DOHH2 (cell line): ENCODE results near the gene PRKCE.

Source experiments
- H3F3A ChIP-seq: fragments of 200-600 bp; sonication (generic), shearing (Covaris generic); 2 replicates; pipeline ENCODE4 v1.6.0; 2016; ENCODE audit warnings: antibody characterized with exemption, mild to moderate bottlenecking; ENCODE audit not compliant: control insufficient read depth, insufficient read depth
- H3K27ac ChIP-seq: fragments of 200-600 bp; sonication (generic); 2 replicates; pipeline ENCODE4 v1.5.1; 2014; ENCODE audit warnings: low read depth, mild to moderate bottlenecking, low read length, moderate library complexity
- H3K27me3 ChIP-seq: fragments of 200-600 bp; sonication (generic); 2 replicates; pipeline ENCODE4 v1.6.1; 2014; ENCODE audit warnings: mild to moderate bottlenecking, low read length, mixed read lengths; ENCODE audit not compliant: control insufficient read depth
- H3K36me3 ChIP-seq: fragments of 200-600 bp; sonication (generic); 2 replicates; pipeline ENCODE4 v1.6.1; 2014; ENCODE audit warnings: mild to moderate bottlenecking, low read length, moderate library complexity, mixed read lengths; ENCODE audit not compliant: control insufficient read depth
- H3K4me1 ChIP-seq: fragments of 200-600 bp; sonication (generic); 2 replicates; pipeline ENCODE4 v1.6.1; 2014; ENCODE audit warnings: mild to moderate bottlenecking, low read length, mixed read lengths; ENCODE audit not compliant: control insufficient read depth
- H3K4me2 ChIP-seq: fragments of 200-600 bp; sonication (generic); 2 replicates; pipeline ENCODE4 v1.6.0; 2014; ENCODE audit warnings: mild to moderate bottlenecking, low read length, moderate library complexity
- H3K4me3 ChIP-seq: fragments of 200-600 bp; sonication (generic); 2 replicates; pipeline ENCODE4 v1.5.1; 2014; ENCODE audit warnings: mild to moderate bottlenecking, low read length, mixed read lengths
- H3K79me2 ChIP-seq: fragments of 200-600 bp; sonication (generic); 2 replicates; pipeline ENCODE4 v1.6.1; 2014; ENCODE audit warnings: mild to moderate bottlenecking, low read length, mixed read lengths; ENCODE audit not compliant: control insufficient read depth
- H3K9me2 ChIP-seq: fragments of 200-600 bp; sonication (generic); replicated peaks from 2 replicates; pipeline ENCODE4 v1.6.1; 2014; ENCODE audit warnings: mild to moderate bottlenecking, low read length, mixed read lengths; ENCODE audit not compliant: control insufficient read depth
- H3K9me3 ChIP-seq: fragments of 200-600 bp; sonication (generic); 2 replicates; pipeline ENCODE4 v1.6.1; 2014; ENCODE audit warnings: antibody characterized with exemption, low read length, mixed read lengths; ENCODE audit not compliant: control insufficient read depth, insufficient read depth
- H4K20me1 ChIP-seq: fragments of 200-600 bp; sonication (generic); 2 replicates; pipeline ENCODE4 v1.6.0; 2014; ENCODE audit warnings: low read depth, mild to moderate bottlenecking, antibody characterized with exemption, low read length, moderate library complexity; ENCODE audit not compliant: control insufficient read depth, insufficient read depth
- EZH2phosphoT487 ChIP-seq: fragments of 200-600 bp; sonication (generic); IDR thresholded peaks from 2 replicates; pipeline ENCODE4 v1.6.1; 2017; ENCODE audit warnings: borderline replicate concordance, mild to moderate bottlenecking, antibody characterized with exemption, low read length, moderate library complexity, mixed read lengths
- TF ChIP-seq, protein P1 (sequence below): fragments of 200-600 bp; sonication (generic); IDR thresholded peaks from one replicate; pipeline ENCODE4 v1.5.1; 2014; ENCODE audit warnings: antibody characterized with exemption, mild to moderate bottlenecking, low read depth, low read length; ENCODE audit not compliant: poor library complexity, severe bottlenecking

PRKCE gene

DNA sequence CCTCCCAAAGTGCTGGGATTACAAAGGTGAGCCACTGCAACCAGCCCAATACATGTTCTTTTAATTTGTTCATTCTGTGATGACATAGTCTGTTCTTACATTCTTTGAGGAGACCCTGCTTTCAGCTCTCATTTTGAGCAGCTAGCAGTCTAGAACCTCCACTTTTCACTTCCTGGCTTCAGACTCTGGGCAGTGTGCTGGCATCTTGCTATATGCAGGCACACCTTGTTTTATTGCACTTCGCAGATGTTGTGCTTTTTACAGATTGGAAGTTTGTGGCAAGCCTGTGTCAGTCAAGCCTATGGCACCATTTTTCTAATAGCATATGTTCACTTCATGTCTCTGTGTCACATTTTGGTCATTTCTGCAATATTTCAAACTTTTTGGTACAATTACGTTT, 72.4 kb downstream of the PRKCE start:
- no peaks in the 10 kb centered on the region for H3K9me2 ChIP-seq
- H3K9me3 ChIP-seq: no peaks in the 10 kb centered on the region
- H3K36me3 ChIP-seq: no peaks in the 10 kb centered on the region
- H3K4me3 ChIP-seq: no peak overlapping the region
- no peaks in the 10 kb centered on the region for H3K27me3 ChIP-seq
- TF ChIP-seq, protein P1, sequence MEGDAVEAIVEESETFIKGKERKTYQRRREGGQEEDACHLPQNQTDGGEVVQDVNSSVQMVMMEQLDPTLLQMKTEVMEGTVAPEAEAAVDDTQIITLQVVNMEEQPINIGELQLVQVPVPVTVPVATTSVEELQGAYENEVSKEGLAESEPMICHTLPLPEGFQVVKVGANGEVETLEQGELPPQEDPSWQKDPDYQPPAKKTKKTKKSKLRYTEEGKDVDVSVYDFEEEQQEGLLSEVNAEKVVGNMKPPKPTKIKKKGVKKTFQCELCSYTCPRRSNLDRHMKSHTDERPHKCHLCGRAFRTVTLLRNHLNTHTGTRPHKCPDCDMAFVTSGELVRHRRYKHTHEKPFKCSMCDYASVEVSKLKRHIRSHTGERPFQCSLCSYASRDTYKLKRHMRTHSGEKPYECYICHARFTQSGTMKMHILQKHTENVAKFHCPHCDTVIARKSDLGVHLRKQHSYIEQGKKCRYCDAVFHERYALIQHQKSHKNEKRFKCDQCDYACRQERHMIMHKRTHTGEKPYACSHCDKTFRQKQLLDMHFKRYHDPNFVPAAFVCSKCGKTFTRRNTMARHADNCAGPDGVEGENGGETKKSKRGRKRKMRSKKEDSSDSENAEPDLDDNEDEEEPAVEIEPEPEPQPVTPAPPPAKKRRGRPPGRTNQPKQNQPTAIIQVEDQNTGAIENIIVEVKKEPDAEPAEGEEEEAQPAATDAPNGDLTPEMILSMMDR: no peak
- no peak for TF ChIP-seq EZH2phosphoT487
- H3K4me2 ChIP-seq: no peak overlapping the region
- peaks cover 1% of the 10 kb centered on the region for H3F3A ChIP-seq
- H4K20me1 ChIP-seq: no peaks in the 10 kb centered on the region
- peaks cover 67% of the 10 kb centered on the region for H3K4me1 ChIP-seq
- no peaks in the 10 kb centered on the region for H3K79me2 ChIP-seq
- H3K27ac ChIP-seq: no peak overlapping the region

- Histone ChIP-seq H3K4me3 (no peak overlapping the region), H3K36me3 (no peaks in the 10 kb centered on the region), H3K9me2 (no peaks in the 10 kb centered on the region), H3K9me3 (no peaks in the 10 kb centered on the region), H3K27me3 (no peaks in the 10 kb centered on the region), H3K4me1 (peaks cover 72% of the 10 kb centered on the region), H3K4me2 (0 out of 2 replicates have a peak overlapping the region, but pooled peaks have one; percentile 13), H3K79me2 (no peaks in the 10 kb centered on the region), H3F3A (peaks cover 3% of the 10 kb centered on the region), H3K27ac (no peak overlapping the region), H4K20me1 (no peaks in the 10 kb centered on the region)
- no peak for TF ChIP-seq EZH2phosphoT487
- TF ChIP-seq, protein P1: no peak
Observed at GRCh38 chr2:45724335-45724734, 72.9 kb downstream of the PRKCE start.

DNA sequence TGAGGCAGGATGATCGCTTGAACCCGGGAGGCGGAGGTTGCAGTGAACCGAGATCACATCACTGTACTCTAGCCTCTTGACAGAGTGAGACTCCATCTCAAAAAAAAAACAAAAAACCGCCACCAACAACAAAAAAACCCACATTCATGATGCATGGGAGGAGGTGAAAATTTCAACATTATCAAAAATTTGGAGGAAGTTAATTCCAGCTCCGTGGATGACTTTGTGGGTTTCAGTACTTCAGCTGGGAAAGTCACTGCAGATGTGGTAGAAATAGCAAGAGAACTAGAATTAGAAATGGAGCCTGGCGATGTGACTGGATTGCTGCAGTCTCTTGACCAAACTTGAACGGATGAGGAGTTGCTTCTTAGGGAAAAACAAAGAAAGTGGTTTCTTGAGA, 74.3 kb downstream of the PRKCE start:
- peaks cover 86% of the 10 kb centered on the region for H3K4me1 ChIP-seq
- H4K20me1 ChIP-seq: no peaks in the 10 kb centered on the region
- no peaks in the 10 kb centered on the region for H3K9me3 ChIP-seq
- 0 out of 2 replicates have a peak, but pooled peaks cover under 1% of the 10 kb centered on the region for H3K79me2 ChIP-seq
- H3K4me2 ChIP-seq: no peak overlapping the region
- H3K4me3 ChIP-seq: no peak overlapping the region
- H3K36me3 ChIP-seq: no peaks in the 10 kb centered on the region
- no peaks in the 10 kb centered on the region for H3K9me2 ChIP-seq
- TF ChIP-seq EZH2phosphoT487: no peak
- TF ChIP-seq, protein P1: no peak
- H3F3A ChIP-seq: peaks cover 3% of the 10 kb centered on the region
- no peaks in the 10 kb centered on the region for H3K27me3 ChIP-seq
- H3K27ac ChIP-seq: no peak overlapping the region

GRCh38 chr2:45726188-45726587, 74.7 kb downstream of the PRKCE start:
- Histone ChIP-seq H3K4me3 (no peak overlapping the region), H3K27ac (peak overlapping the region; percentile 92; the same call in 1 of the 2 replicates), H3K4me2 (peak overlapping the region; percentile 46), H3K27me3 (no peaks in the 10 kb centered on the region), H3K9me2 (no peaks in the 10 kb centered on the region), H4K20me1 (no peaks in the 10 kb centered on the region), H3K9me3 (no peaks in the 10 kb centered on the region), H3F3A (peaks cover 3% of the 10 kb centered on the region), H3K79me2 (0 out of 2 replicates have a peak, but pooled peaks cover 3% of the 10 kb centered on the region), H3K36me3 (no peaks in the 10 kb centered on the region), H3K4me1 (peaks cover 89% of the 10 kb centered on the region)
- TF ChIP-seq, protein P1: no peak
- TF ChIP-seq EZH2phosphoT487: no peak
